ENCODE results near the gene TGFBR3L. TPM values are rescaled to one million over a fixed set of nuclear protein-coding genes. Genes with fewer than 3 reads are reported as not detected.
A peak's percentile ranks its signal among the peaks of the same experiment; 100 is the strongest.
"Not testable (repeated sequence)": the region's sequence is repeated elsewhere in the genome, so short reads cannot be mapped to it uniquely, and the experiment has no call there.

The TGFBR3L gene
- polyA plus RNA-seq, 4 donors = 0.38 to 1.3 (median 1.0) TPM

DNA sequence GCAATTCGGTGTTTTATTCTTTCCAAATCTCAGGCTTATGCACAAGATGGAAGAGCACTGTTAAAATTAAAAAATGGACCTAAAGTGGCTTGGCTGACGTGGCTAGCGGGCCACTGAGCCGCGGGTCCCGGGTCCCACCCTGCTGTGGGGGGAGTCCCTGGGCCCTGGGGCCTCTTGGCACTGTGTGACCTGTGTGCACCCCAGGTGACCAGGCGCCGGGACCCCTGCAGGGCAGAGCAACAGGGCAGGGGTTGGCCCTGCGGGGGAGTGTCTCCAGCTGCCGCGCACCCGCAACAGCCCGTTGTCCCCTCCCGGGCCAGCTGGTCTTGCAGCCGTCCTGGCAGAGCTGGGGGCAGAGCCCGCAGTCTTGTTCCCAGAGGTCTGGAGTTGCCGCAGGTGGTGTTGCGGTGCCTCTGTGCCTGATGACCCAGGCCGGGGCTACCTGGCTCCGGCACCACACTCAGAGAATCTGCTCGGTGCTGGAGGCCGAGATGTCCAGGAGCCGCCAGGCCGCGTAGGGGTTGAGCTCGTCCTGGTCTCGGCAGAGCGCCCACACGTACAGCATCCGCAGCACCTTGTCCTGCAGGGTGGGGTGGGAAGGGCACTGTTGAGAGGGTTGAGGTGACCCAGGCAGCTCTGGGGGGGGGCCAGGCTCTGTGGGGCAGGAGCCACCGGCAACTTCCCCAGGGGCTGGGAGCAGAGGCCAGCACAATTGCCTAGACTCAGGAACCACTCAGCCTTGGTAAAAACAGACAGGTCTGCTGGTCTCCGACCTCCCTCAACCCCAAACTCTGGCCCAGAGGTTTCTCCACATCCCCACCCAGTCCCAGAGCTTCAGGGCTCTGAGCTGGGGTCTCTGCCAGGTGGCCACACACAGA lies 12.3 kb downstream of the TGFBR3L start:
- no peak for DNase-seq (ENCODE audit: low read depth in 4 of 4, low spot score in 2 of 4)

DNA sequence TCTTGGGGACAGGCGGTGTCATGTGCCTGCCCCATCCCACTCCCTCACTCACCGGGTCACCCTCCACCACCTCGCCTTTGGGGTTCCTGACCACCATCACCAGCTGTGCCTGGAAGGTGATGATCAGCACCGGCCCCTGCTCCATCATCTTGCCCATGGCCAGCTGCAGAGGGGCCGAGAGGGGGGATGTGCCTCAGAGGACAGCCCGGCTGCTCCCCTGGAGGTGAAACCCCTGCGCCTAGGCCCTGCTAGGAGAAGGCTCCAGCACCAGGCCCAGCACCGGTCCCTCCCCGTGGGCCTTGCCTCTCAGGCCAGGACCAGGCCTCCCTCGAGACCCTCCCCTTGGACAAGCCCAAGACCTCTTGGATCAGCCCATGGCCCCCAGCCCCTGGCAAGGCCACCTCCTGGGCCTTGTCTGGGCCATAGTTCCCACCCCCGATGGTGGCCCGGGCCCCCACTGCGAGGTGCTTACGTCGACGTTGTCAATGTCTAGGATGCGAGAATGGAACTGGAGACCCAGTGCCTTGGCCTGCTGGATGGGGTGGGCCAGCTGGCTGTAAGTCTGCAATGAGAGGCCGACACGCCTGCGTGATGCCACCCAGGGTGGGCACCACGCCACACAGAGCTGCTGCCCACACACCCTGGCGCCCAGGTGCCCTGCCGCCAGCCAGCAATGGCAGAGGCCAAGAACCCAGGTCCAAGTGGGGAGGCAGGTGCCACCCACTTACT lies 13.1 kb downstream of the TGFBR3L start:
- no peak for DNase-seq (ENCODE audit: low read depth in 4 of 4, low spot score in 2 of 4)

DNA sequence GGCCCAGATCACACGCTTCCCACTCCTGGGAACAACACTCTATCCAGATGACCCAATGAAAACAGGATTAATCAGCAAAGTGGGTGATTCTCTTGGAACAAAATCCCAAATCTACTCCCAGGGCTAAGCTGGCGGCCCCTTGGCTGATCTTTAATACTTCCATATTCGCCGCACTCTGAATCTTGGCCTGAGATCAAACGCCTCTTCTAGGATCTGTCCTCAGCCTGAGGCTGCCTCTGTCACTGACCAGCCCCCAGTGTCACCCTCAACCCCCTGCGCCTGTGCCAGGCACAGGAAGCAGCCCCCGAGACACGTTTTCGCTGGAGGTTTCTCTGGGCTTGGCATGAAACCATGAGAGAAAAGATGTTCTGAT lies 13.7 kb downstream of the TGFBR3L start:
- DNase-seq (ENCODE audit: low read depth in 4 of 4, low spot score in 2 of 4) = no peak

- DNase-seq (ENCODE audit: low read depth in 4 of 4, low spot score in 2 of 4) = no peak
These were observed 14.4 kb downstream of the TGFBR3L start for GRCh38 chr19:7928741-7929701.

DNA sequence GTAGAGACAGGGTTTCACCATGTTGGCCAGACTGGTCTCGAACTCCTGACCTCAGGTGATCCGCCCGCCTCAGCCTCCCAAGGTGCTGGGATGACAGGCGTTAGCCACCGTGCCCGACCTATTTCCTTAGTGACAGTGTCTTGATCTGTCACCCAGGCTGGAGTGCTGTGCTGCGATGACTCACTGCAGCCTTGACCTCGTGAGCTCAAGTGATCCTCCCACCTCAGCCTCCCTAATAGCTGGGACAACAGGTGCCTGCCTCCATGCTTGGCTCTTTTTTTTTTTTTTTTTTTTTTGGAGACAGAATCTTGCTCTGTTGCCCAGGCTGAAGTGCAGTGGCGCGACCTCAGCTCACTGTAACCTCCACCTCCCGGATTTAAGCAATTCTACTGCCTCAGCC lies 15.4 kb downstream of the TGFBR3L start:
- not testable (repeated sequence) for DNase-seq (ENCODE audit: low read depth in 4 of 4, low spot score in 2 of 4)

DNA sequence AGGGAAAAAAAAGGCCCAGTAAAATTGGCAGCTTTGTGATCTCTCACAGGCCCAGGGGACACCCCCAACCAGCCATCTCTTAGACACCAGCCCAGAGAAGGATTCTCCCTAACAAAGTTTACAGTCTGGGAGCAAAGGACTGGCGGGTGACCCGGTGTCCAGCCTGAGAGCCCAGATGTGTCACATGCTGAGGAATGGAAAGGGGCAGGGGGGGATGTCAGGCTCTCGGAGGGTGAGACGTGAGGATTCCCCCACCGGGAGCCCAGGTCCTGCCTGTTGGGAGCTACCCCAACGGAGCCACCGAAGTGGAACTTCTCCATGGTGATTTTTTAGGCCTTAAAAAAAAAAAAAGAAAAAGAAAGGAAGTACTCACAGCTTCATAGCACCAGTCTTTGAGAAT lies 16.1 kb downstream of the TGFBR3L start:
- no peak for DNase-seq (ENCODE audit: low read depth in 4 of 4, low spot score in 2 of 4)

- no peak for DNase-seq (ENCODE audit: low read depth in 4 of 4, low spot score in 2 of 4)
These were observed 16.8 kb downstream of the TGFBR3L start for GRCh38 chr19:7931221-7932061.

- DNase-seq (ENCODE audit: low read depth in 4 of 4, low spot score in 2 of 4) = no peak
These were observed 17.8 kb downstream of the TGFBR3L start for GRCh38 chr19:7932276-7932929.

DNA sequence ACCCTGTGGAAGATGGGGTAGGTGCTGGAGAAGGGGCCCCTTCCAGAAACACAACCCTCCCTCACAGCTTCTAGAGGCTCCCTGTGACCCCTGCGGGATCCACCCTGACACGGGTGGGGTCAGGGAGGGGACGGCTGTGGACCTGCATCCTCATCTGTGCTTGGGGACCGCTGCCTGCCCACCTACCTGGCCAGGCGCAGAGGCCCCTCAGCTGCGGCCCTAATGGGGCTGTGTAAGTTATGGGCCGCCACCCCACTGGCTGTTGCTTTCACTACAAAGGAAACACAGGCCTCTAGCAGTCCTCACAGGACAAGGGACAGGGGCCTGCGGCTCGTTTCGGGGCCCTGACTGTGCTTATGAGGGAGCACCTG lies 18.3 kb downstream of the TGFBR3L start:
- DNase-seq (ENCODE audit: low read depth in 4 of 4, low spot score in 2 of 4) = no peak

- DNase-seq (ENCODE audit: low read depth in 4 of 4, low spot score in 2 of 4) = no peak
These were observed 18.8 kb downstream of the TGFBR3L start for GRCh38 chr19:7933411-7933810.

GRCh38 chr19:7933828-7934725 lies 19.4 kb downstream of the TGFBR3L start:
- DNase-seq (ENCODE audit: low read depth in 4 of 4, low spot score in 2 of 4) = no peak

- no peak for DNase-seq (ENCODE audit: low read depth in 4 of 4, low spot score in 2 of 4)
These were observed 20.1 kb downstream of the TGFBR3L start for GRCh38 chr19:7934766-7935165.

GRCh38 chr19:7940841-7941240 lies 26.2 kb downstream of the TGFBR3L start:
- DNase-seq (ENCODE audit: low read depth in 4 of 4, low spot score in 2 of 4) = no peak

- no peak for DNase-seq (ENCODE audit: low read depth in 4 of 4, low spot score in 2 of 4)
These were observed 27.4 kb downstream of the TGFBR3L start for GRCh38 chr19:7941895-7942596.

DNA sequence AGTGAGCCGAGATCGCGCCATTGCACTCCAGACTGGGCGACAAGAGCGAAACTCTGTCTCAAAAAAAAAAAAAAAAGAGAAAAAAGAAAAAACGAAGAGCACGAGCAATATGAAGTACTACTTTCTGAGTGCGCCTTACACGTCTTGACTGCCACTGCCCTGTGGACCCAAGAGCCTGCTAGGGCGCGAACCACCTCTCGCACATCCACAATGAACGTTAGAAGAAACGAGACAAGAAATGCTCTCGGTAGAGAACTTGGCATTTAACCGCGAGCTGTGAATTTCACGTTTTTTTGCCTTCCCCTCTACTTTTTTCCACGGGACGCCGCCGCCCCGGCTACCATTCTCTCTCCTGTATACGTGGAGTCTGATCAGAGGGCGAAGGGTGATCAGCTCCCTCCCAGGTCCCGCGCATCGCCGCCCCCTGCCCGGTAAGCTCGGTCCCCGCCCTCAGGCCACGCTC lies 28.4 kb downstream of the TGFBR3L start:
- no peak for DNase-seq (ENCODE audit: low read depth in 4 of 4, low spot score in 2 of 4)

GRCh38 chr19:7943444-7944176 lies 29.0 kb downstream of the TGFBR3L start, which contains the start of gene TIMM44:
Gene TIMM44 (minus strand): TSS chr19:7943666. CDS start chr19:7943651, 15 bp downstream.
- peak; percentile 95 to 97 (median 96) for DNase-seq (ENCODE audit: low read depth in 4 of 4, low spot score in 2 of 4)

All from left renal cortex interstitium (tissue), 4 donors.